Keratinocyte (primary cell): ENCODE results near the gene TMEM139.

ENCODE experiments used
- EZH2 ChIP-seq: IDR thresholded peaks from one replicate; pipeline ENCODE4 v1.6.1; 2012; ENCODE audit warnings: inconsistent platforms, mild to moderate bottlenecking, low read length, moderate library complexity
- TF ChIP-seq, protein P1 (sequence below), 3 experiments: IDR thresholded peaks in 1 of 3; conservative IDR thresholded peaks in 1 of 3; optimal IDR thresholded peaks in 1 of 3; 2 replicates in 2 of 3; 3 replicates in 1 of 3; pipeline versions ENCODE3 to v1.5.1; 2011; ENCODE audit warnings: low read length in 3 of 3, mild to moderate bottlenecking in 3 of 3, moderate library complexity in 2 of 3, control low read depth in 1 of 3, inconsistent platforms in 1 of 3; ENCODE audit not compliant: insufficient read depth in 2 of 3; ENCODE audit errors: extremely low read depth in 1 of 3

DNA sequence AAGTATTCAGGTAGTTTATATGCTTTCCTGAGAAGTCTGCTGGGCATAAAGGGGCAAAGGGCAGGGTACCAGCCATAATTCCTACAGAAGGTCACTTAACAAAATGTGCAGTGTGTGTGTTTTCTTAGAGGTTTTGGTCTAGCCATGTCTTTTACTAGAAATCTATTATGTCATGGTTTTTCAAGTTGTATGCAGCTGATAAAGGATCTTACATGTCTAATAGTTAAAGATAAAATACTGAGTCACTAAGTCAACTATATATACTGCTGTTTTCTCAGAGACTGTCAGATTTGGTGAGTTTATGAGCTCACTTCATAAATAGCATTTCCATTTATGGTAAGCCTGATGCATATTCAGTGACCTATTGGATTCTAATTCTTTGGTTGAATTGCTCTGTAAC, 11.1 kb downstream of the TMEM139 start:
- TF ChIP-seq, protein P1, sequence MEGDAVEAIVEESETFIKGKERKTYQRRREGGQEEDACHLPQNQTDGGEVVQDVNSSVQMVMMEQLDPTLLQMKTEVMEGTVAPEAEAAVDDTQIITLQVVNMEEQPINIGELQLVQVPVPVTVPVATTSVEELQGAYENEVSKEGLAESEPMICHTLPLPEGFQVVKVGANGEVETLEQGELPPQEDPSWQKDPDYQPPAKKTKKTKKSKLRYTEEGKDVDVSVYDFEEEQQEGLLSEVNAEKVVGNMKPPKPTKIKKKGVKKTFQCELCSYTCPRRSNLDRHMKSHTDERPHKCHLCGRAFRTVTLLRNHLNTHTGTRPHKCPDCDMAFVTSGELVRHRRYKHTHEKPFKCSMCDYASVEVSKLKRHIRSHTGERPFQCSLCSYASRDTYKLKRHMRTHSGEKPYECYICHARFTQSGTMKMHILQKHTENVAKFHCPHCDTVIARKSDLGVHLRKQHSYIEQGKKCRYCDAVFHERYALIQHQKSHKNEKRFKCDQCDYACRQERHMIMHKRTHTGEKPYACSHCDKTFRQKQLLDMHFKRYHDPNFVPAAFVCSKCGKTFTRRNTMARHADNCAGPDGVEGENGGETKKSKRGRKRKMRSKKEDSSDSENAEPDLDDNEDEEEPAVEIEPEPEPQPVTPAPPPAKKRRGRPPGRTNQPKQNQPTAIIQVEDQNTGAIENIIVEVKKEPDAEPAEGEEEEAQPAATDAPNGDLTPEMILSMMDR (optimal IDR thresholded peaks at IDR 0.05 in 1 of 3, IDR thresholded peaks at IDR 0.05 in 1 of 3, conservative IDR thresholded peaks at IDR 0.05 in 1 of 3; ENCODE audit: extremely low read depth in 1 of 3, insufficient read depth in 2 of 3, low read length in 3 of 3), result no peak
- TF ChIP-seq EZH2, result no peak
